Colonic mucosa (tissue), 4 donors: ENCODE results near the gene DPP6. TPM values are rescaled to one million over a fixed set of nuclear protein-coding genes. Genes with fewer than 3 reads are reported as not detected.

Source experiments
- DNase-seq: peaks from one replicate; pipeline ENCODE4 v3.0.0-alpha.2; 2020
- H3K27ac ChIP-seq: fragments of 200-600 bp; one replicate; pipeline ENCODE4 v1.8.0; 2021
- H3K27me3 ChIP-seq: fragments of 200-600 bp; one replicate; pipeline ENCODE4 v1.8.0; 2021
- H3K36me3 ChIP-seq: fragments of 200-600 bp; one replicate; pipeline ENCODE4 v1.8.0; 2021
- H3K4me1 ChIP-seq: fragments of 200-600 bp; one replicate; pipeline ENCODE4 v1.8.0; 2021; ENCODE audit warnings: mild to moderate bottlenecking
- H3K4me3 ChIP-seq: fragments of 200-600 bp; one replicate; pipeline ENCODE4 v1.8.0; 2021
- H3K9ac ChIP-seq, 2 donors: one replicate each; pipeline ENCODE4 v1.7.0; 2013; ENCODE audit warnings: control low read depth in 2 of 2, low read depth in 2 of 2, low read length in 2 of 2
- H3K9me3 ChIP-seq: fragments of 200-600 bp; one replicate; pipeline ENCODE4 v1.8.0; 2021
- CTCF ChIP-seq: fragments of 200-600 bp; IDR thresholded peaks from one replicate; pipeline ENCODE4 v1.8.0; 2022; ENCODE audit warnings: antibody characterized with exemption, mild to moderate bottlenecking
- intact Hi-C: fragments of 100-400 bp; cut with DNase I; formaldehyde crosslinking; loops from one replicate; pipeline ENCODE4 v1.14.1; 2022
- total RNA-seq, 2 donors: library from RNA; stranded (reverse); fragmentation: NEBNext Ultra II Directional in 1 of 2; extraction: Animal tissue kit (Norgen Biotek cat#: 25700) in 1 of 2; gene quantifications; one replicate each; pipeline ENCODE4 v1.2.1, GENCODE V29; 2021
- donor health status: healthy.
- donor health status: DM: no; HTN: no; CAD: no.
- donor health status: DM: no; HTN: no; CAD: no.

DPP6 gene
- total RNA-seq, 2 donors from 2014 or later, result 0.17 to 3.9 TPM

- Histone ChIP-seq H3K36me3 (no peaks in the 10 kb centered on the region), H3K27me3 (no peaks in the 10 kb centered on the region), H3K27ac (no peak overlapping the region), H3K9me3 (no peaks in the 10 kb centered on the region), H3K4me1 (no peaks in the 10 kb centered on the region), H3K9ac (no peak overlapping the region), H3K4me3 (no peak overlapping the region)
- TF ChIP-seq CTCF, result no peak
- no peak for DNase-seq
- intact Hi-C loops, result no loop called here
Measured at GRCh38 chr7:154852205-154852604, 800.0 kb downstream of the DPP6 start.

- intact Hi-C loops, result no loop called here
- DNase-seq, result peak; percentile 66
- no peaks in the 10 kb centered on the region for H3K27me3 ChIP-seq
- H3K4me1 ChIP-seq, result no peaks in the 10 kb centered on the region
- H3K9ac ChIP-seq, result peak overlapping the region in 1 of 2 donors; percentile 32
- H3K36me3 ChIP-seq, result no peaks in the 10 kb centered on the region
- TF ChIP-seq CTCF, result no peak
- H3K4me3 ChIP-seq, result no peak overlapping the region
- H3K9me3 ChIP-seq, result no peaks in the 10 kb centered on the region
- peak overlapping the region; percentile 52 for H3K27ac ChIP-seq
Measured at GRCh38 chr7:154853063-154853726, 801.0 kb downstream of the DPP6 start.

GRCh38 chr7:154853727-154854095 is 801.5 kb downstream of the DPP6 start:
- Histone ChIP-seq H3K9ac (peak overlapping the region in 1 of 2 donors; percentile 32), H3K27me3 (no peaks in the 10 kb centered on the region), H3K27ac (peak overlapping the region; percentile 52), H3K4me1 (no peaks in the 10 kb centered on the region), H3K36me3 (no peaks in the 10 kb centered on the region), H3K4me3 (no peak overlapping the region), H3K9me3 (no peaks in the 10 kb centered on the region)
- intact Hi-C loops, result no loop called here
- DNase-seq, result no peak
- no peak for TF ChIP-seq CTCF

GRCh38 chr7:154854836-154855235 is 802.6 kb downstream of the DPP6 start:
- Histone ChIP-seq H3K9me3 (no peaks in the 10 kb centered on the region), H3K4me1 (no peaks in the 10 kb centered on the region), H3K4me3 (no peak overlapping the region), H3K27me3 (no peaks in the 10 kb centered on the region), H3K36me3 (no peaks in the 10 kb centered on the region), H3K27ac (no peak overlapping the region), H3K9ac (no peak overlapping the region)
- TF ChIP-seq CTCF, result no peak
- DNase-seq, result no peak
- intact Hi-C loops, result no loop called here

GRCh38 chr7:154855366-154855765 is 803.2 kb downstream of the DPP6 start:
- H3K4me1 ChIP-seq, result no peaks in the 10 kb centered on the region
- H3K27me3 ChIP-seq, result no peaks in the 10 kb centered on the region
- H3K4me3 ChIP-seq, result no peak overlapping the region
- no peak for DNase-seq
- no peak for TF ChIP-seq CTCF
- H3K27ac ChIP-seq, result no peak overlapping the region
- intact Hi-C loops, result no loop called here
- no peaks in the 10 kb centered on the region for H3K9me3 ChIP-seq
- no peak overlapping the region for H3K9ac ChIP-seq
- no peaks in the 10 kb centered on the region for H3K36me3 ChIP-seq
